ENCODE measurements around the gene BACH1.
"Not testable (repeated sequence)": the region's sequence is repeated elsewhere in the genome, so short reads cannot be mapped to it uniquely, and the experiment has no call there.

BACH1 gene

GRCh38 chr21:29298348-29299045 lies at the start of gene BACH1:
Gene BACH1 (plus strand): TSS chr21:29298922. CDS start chr21:29321281, 22,359 bp downstream.
- no peaks in the 10 kb centered on the region for H3K36me3 ChIP-seq (ENCODE audit: control insufficient read depth, insufficient read depth, low read length)
- peaks cover 25% of the 10 kb centered on the region for H3K4me1 ChIP-seq (ENCODE audit: control insufficient read depth, insufficient read depth, low read length)
- H3K9me3 ChIP-seq (ENCODE audit: control insufficient read depth, insufficient read depth, low read depth, low read length), result peaks cover 4% of the 10 kb centered on the region; the same call in 1 of the 2 replicates
- H3K9ac ChIP-seq (ENCODE audit: low read length), result peak within 1 kb of the TSS; percentile 96
- H3K27me3 ChIP-seq (ENCODE audit: control insufficient read depth, insufficient read depth, low read length), result peaks cover 11% of the 10 kb centered on the region
- H3K27ac ChIP-seq (ENCODE audit: low read depth, low read length), result peak within 1 kb of the TSS; percentile 70; the same call in 1 of the 2 replicates
- H3K4me3 ChIP-seq (ENCODE audit: low read depth, low read length), result peak within 1 kb of the TSS; percentile 98

DNA sequence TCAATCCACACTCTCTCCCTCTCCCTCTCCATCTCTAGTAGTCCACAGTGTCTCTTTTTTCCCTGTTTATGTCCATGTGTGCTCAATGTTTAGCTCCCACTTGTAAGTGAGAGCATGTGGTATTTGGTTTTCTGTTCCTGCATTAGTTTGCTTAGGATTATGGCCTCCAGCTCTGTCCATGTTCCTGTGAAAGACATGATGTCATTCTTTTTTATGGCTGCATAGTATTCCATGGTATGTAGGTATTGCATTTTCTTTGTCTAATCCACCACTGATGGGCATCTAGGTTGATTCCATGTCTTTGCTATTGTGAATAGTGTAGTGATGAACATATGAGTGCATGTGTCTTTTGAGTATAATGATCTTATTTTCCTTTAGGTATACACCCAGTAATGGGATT lies 49.4 kb upstream of the BACH1 start:
- not testable (repeated sequence) for H3K9ac ChIP-seq (ENCODE audit: low read length); H3K27me3 ChIP-seq (ENCODE audit: control insufficient read depth, insufficient read depth, low read length); H3K4me3 ChIP-seq (ENCODE audit: low read depth, low read length); H3K36me3 ChIP-seq (ENCODE audit: control insufficient read depth, insufficient read depth, low read length); H3K27ac ChIP-seq (ENCODE audit: low read depth, low read length); H3K4me1 ChIP-seq (ENCODE audit: control insufficient read depth, insufficient read depth, low read length)
- peaks cover 15% of the 10 kb centered on the region for H3K9me3 ChIP-seq (ENCODE audit: control insufficient read depth, insufficient read depth, low read depth, low read length)

- no peak overlapping the region for H3K4me3 ChIP-seq (ENCODE audit: low read depth, low read length)
- H3K4me1 ChIP-seq (ENCODE audit: control insufficient read depth, insufficient read depth, low read length), result no peaks in the 10 kb centered on the region
- H3K36me3 ChIP-seq (ENCODE audit: control insufficient read depth, insufficient read depth, low read length), result no peaks in the 10 kb centered on the region
- no peak overlapping the region for H3K27ac ChIP-seq (ENCODE audit: low read depth, low read length)
- no peaks in the 10 kb centered on the region for H3K27me3 ChIP-seq (ENCODE audit: control insufficient read depth, insufficient read depth, low read length)
- peaks cover 19% of the 10 kb centered on the region for H3K9me3 ChIP-seq (ENCODE audit: control insufficient read depth, insufficient read depth, low read depth, low read length)
- H3K9ac ChIP-seq (ENCODE audit: low read length), result no peak overlapping the region
These were observed 48.1 kb upstream of the BACH1 start for GRCh38 chr21:29250636-29251035.

DNA sequence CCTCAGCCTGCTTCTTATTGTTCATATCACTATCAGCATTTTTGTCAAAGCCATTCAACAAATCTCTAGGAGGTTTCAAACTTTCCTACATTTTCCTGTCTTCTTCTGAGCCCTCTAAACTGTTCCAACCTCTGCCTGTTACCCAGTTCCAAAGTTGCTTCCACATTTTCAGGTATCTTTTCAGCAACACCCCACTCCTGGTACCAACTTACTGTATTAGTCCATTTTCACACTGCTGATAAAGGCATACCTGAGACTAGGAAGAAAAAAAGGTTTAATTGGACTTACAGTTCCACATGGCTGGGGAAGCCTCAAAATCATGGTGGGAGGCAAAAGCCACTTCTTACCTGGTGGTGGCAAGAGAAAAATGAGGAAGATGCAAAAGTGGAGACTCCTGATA lies 44.9 kb upstream of the BACH1 start:
- H3K9me3 ChIP-seq (ENCODE audit: control insufficient read depth, insufficient read depth, low read depth, low read length), result peaks cover 19% of the 10 kb centered on the region
- not testable (repeated sequence) for H3K4me3 ChIP-seq (ENCODE audit: low read depth, low read length); H3K4me1 ChIP-seq (ENCODE audit: control insufficient read depth, insufficient read depth, low read length); H3K27me3 ChIP-seq (ENCODE audit: control insufficient read depth, insufficient read depth, low read length); H3K9ac ChIP-seq (ENCODE audit: low read length); H3K36me3 ChIP-seq (ENCODE audit: control insufficient read depth, insufficient read depth, low read length); H3K27ac ChIP-seq (ENCODE audit: low read depth, low read length)

- Histone ChIP-seq H3K27me3 (ENCODE audit: control insufficient read depth, insufficient read depth, low read length) (no peaks in the 10 kb centered on the region), H3K9me3 (ENCODE audit: control insufficient read depth, insufficient read depth, low read depth, low read length) (peaks cover 19% of the 10 kb centered on the region), H3K36me3 (ENCODE audit: control insufficient read depth, insufficient read depth, low read length) (no peaks in the 10 kb centered on the region), H3K27ac (ENCODE audit: low read depth, low read length) (no peak overlapping the region), H3K4me1 (ENCODE audit: control insufficient read depth, insufficient read depth, low read length) (no peaks in the 10 kb centered on the region), H3K9ac (ENCODE audit: low read length) (no peak overlapping the region), H3K4me3 (ENCODE audit: low read depth, low read length) (no peak overlapping the region)
These were observed 44.2 kb upstream of the BACH1 start for GRCh38 chr21:29254550-29254949.

GRCh38 chr21:29256126-29256910 lies 42.4 kb upstream of the BACH1 start:
- no peak overlapping the region for H3K4me3 ChIP-seq (ENCODE audit: low read depth, low read length)
- peaks cover 19% of the 10 kb centered on the region for H3K9me3 ChIP-seq (ENCODE audit: control insufficient read depth, insufficient read depth, low read depth, low read length)
- no peak overlapping the region for H3K9ac ChIP-seq (ENCODE audit: low read length)
- no peaks in the 10 kb centered on the region for H3K27me3 ChIP-seq (ENCODE audit: control insufficient read depth, insufficient read depth, low read length)
- H3K27ac ChIP-seq (ENCODE audit: low read depth, low read length), result no peak overlapping the region
- no peaks in the 10 kb centered on the region for H3K36me3 ChIP-seq (ENCODE audit: control insufficient read depth, insufficient read depth, low read length)
- no peaks in the 10 kb centered on the region for H3K4me1 ChIP-seq (ENCODE audit: control insufficient read depth, insufficient read depth, low read length)

DNA sequence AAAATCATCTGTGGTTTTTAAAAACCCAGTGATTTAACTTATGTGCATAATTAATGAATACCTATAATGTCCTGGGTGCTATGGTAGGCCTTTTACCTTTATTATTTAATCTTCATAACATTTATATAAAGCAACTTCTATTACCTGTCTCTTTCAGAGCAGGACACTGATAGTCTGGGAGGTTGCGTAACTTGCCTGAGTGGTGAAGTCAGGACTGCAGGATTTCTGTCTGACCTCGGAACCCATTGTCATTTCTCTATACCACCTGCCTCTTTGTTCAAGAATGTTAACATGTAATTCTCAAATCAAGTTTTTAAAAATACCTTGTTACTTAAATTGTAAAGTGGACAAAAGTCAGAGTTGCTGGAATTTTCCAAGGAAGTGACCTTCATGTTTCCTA lies 41.0 kb upstream of the BACH1 start:
- no peak overlapping the region for H3K4me3 ChIP-seq (ENCODE audit: low read depth, low read length)
- H3K9me3 ChIP-seq (ENCODE audit: control insufficient read depth, insufficient read depth, low read depth, low read length), result peaks cover 18% of the 10 kb centered on the region
- no peak overlapping the region for H3K27ac ChIP-seq (ENCODE audit: low read depth, low read length)
- H3K36me3 ChIP-seq (ENCODE audit: control insufficient read depth, insufficient read depth, low read length), result no peaks in the 10 kb centered on the region
- no peaks in the 10 kb centered on the region for H3K4me1 ChIP-seq (ENCODE audit: control insufficient read depth, insufficient read depth, low read length)
- no peak overlapping the region for H3K9ac ChIP-seq (ENCODE audit: low read length)
- no peaks in the 10 kb centered on the region for H3K27me3 ChIP-seq (ENCODE audit: control insufficient read depth, insufficient read depth, low read length)

DNA sequence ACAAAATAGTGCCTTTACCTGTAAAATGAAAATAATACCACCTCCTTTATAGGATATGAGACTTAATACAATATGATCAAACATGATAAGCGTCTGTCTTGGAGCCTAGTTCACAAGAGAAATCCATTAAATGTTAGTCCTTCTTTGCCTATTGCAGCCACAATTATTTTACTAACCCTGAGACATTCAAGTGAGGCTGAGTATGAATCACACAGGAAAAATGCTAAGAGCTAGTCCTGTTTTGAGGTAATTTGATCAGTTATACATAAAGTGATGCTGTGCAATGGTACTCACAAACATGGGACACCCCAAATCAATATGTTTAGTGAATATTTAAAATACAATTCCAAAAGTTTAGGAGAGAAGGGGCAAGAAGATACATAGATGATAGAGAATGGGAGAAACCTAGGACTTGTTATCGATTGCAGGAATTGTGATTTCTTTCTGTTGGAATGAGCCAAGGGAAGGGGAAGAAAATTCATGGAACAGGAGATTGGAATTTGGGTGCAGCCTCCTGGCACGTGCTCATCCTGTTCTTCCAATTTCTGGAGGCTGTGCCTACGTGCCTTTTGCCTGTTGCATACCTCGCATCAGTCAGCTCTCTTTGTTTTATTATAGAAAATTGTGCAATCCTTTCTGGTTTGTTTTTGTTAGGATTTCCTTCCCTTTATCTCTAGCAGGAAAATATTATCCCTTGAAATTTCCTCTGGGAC lies 39.9 kb upstream of the BACH1 start:
- Histone ChIP-seq H3K36me3 (ENCODE audit: control insufficient read depth, insufficient read depth, low read length) (no peaks in the 10 kb centered on the region), H3K4me3 (ENCODE audit: low read depth, low read length) (no peak overlapping the region), H3K9ac (ENCODE audit: low read length) (no peak overlapping the region), H3K9me3 (ENCODE audit: control insufficient read depth, insufficient read depth, low read depth, low read length) (peaks cover 8% of the 10 kb centered on the region), H3K4me1 (ENCODE audit: control insufficient read depth, insufficient read depth, low read length) (no peaks in the 10 kb centered on the region), H3K27ac (ENCODE audit: low read depth, low read length) (no peak overlapping the region), H3K27me3 (ENCODE audit: control insufficient read depth, insufficient read depth, low read length) (no peaks in the 10 kb centered on the region)

DNA sequence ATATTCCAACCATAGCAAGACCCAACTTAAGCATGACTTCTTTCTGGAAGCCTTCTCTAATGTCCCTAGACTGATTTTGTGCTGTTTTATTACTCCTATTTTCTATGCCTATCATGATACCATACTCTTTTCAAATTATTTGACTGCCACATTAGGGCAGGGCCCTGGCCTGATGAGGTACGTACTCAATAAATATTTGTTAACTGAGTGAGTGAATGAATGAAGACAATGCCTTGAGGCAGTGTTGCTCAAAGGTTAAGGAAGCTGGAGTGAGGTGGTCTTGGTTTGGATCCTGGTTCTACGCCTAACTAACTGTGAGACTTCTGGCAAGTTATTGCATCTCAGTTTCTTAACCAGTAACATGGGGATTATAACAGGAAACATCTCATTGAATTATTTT lies 38.3 kb upstream of the BACH1 start:
- Histone ChIP-seq H3K9ac (ENCODE audit: low read length) (no peak overlapping the region), H3K9me3 (ENCODE audit: control insufficient read depth, insufficient read depth, low read depth, low read length) (no peaks in the 10 kb centered on the region; the same call in 1 of the 2 replicates), H3K36me3 (ENCODE audit: control insufficient read depth, insufficient read depth, low read length) (no peaks in the 10 kb centered on the region), H3K4me1 (ENCODE audit: control insufficient read depth, insufficient read depth, low read length) (no peaks in the 10 kb centered on the region), H3K4me3 (ENCODE audit: low read depth, low read length) (no peak overlapping the region), H3K27me3 (ENCODE audit: control insufficient read depth, insufficient read depth, low read length) (no peaks in the 10 kb centered on the region), H3K27ac (ENCODE audit: low read depth, low read length) (no peak overlapping the region)

GRCh38 chr21:29261555-29262540 lies 36.9 kb upstream of the BACH1 start:
- no peak overlapping the region for H3K9ac ChIP-seq (ENCODE audit: low read length)
- H3K4me1 ChIP-seq (ENCODE audit: control insufficient read depth, insufficient read depth, low read length), result no peaks in the 10 kb centered on the region
- no peaks in the 10 kb centered on the region for H3K36me3 ChIP-seq (ENCODE audit: control insufficient read depth, insufficient read depth, low read length)
- H3K4me3 ChIP-seq (ENCODE audit: low read depth, low read length), result no peak overlapping the region
- no peak overlapping the region for H3K27ac ChIP-seq (ENCODE audit: low read depth, low read length)
- no peaks in the 10 kb centered on the region for H3K9me3 ChIP-seq (ENCODE audit: control insufficient read depth, insufficient read depth, low read depth, low read length)
- no peaks in the 10 kb centered on the region for H3K27me3 ChIP-seq (ENCODE audit: control insufficient read depth, insufficient read depth, low read length)

Data from HUES6 (cell line).